ENCODE results near the gene TEX53. TPM values are rescaled to one million over a fixed set of nuclear protein-coding genes. Genes with fewer than 3 reads are reported as not detected.

Gene TEX53
- total RNA-seq, 2 donors from 2014 or later = not detected

GRCh38 chr9:114680259-114681001, 22.8 kb upstream of the TEX53 start:
- H3K9ac ChIP-seq (ENCODE audit: low read depth in 2 of 2, low read length in 2 of 2) = no peak overlapping the region
- H3K27ac ChIP-seq = no peak overlapping the region
- no peak for TF ChIP-seq CTCF (IDR thresholded peaks at IDR 0.05)
- no peaks in the 10 kb centered on the region for H3K9me3 ChIP-seq
- intact Hi-C loops (cut with DNase I) = loop anchor here (2.0 to 5.0 kb wide), 2 partner anchors 57 to 334 kb away; no protein-coding TSS in a partner anchor
- no peaks in the 10 kb centered on the region for H3K4me1 ChIP-seq
- no peak overlapping the region for H3K4me3 ChIP-seq
- no peak for DNase-seq
- H3K27me3 ChIP-seq = no peaks in the 10 kb centered on the region
- H3K36me3 ChIP-seq = no peaks in the 10 kb centered on the region

GRCh38 chr9:114678795-114679194, 21.2 kb upstream of the TEX53 start:
- intact Hi-C loops (cut with DNase I) = no loop called here
- no peak for TF ChIP-seq CTCF (IDR thresholded peaks at IDR 0.05)
- no peaks in the 10 kb centered on the region for H3K9me3 ChIP-seq

GRCh38 chr9:114678130-114678529, 20.5 kb upstream of the TEX53 start:
- Histone ChIP-seq H3K27me3 (no peaks in the 10 kb centered on the region), H3K4me3 (no peak overlapping the region), H3K9me3 (no peaks in the 10 kb centered on the region), H3K4me1 (no peaks in the 10 kb centered on the region), H3K36me3 (no peaks in the 10 kb centered on the region), H3K9ac (ENCODE audit: low read depth in 2 of 2, low read length in 2 of 2) (no peak overlapping the region), H3K27ac (no peak overlapping the region)
- intact Hi-C loops (cut with DNase I) = no loop called here
- TF ChIP-seq CTCF (IDR thresholded peaks at IDR 0.05) = no peak
- no peak for DNase-seq

More at GRCh38 chr9:114678795-114679194, 21.2 kb upstream of the TEX53 start:
- Histone ChIP-seq H3K27ac (no peak overlapping the region), H3K27me3 (no peaks in the 10 kb centered on the region), H3K36me3 (no peaks in the 10 kb centered on the region), H3K9ac (ENCODE audit: low read depth in 2 of 2, low read length in 2 of 2) (no peak overlapping the region), H3K4me1 (no peaks in the 10 kb centered on the region), H3K4me3 (no peak overlapping the region)
- no peak for DNase-seq

- Histone ChIP-seq H3K27me3 (no peaks in the 10 kb centered on the region), H3K9ac (ENCODE audit: low read depth in 2 of 2, low read length in 2 of 2) (no peak overlapping the region), H3K36me3 (no peaks in the 10 kb centered on the region), H3K9me3 (no peaks in the 10 kb centered on the region), H3K27ac (no peak overlapping the region), H3K4me1 (no peaks in the 10 kb centered on the region), H3K4me3 (no peak overlapping the region)
- TF ChIP-seq CTCF (IDR thresholded peaks at IDR 0.05) = no peak
- intact Hi-C loops (cut with DNase I) = no loop called here
- DNase-seq = no peak
Measured at GRCh38 chr9:114677418-114677817, 19.8 kb upstream of the TEX53 start.

- Histone ChIP-seq H3K27me3 (no peaks in the 10 kb centered on the region), H3K27ac (no peak overlapping the region), H3K36me3 (no peaks in the 10 kb centered on the region), H3K4me1 (no peaks in the 10 kb centered on the region), H3K9me3 (no peaks in the 10 kb centered on the region), H3K4me3 (no peak overlapping the region), H3K9ac (ENCODE audit: low read depth in 2 of 2, low read length in 2 of 2) (no peak overlapping the region)
- intact Hi-C loops (cut with DNase I) = no loop called here
- no peak for TF ChIP-seq CTCF (IDR thresholded peaks at IDR 0.05)
- no peak for DNase-seq
Measured at GRCh38 chr9:114676901-114677300, 19.3 kb upstream of the TEX53 start.
